Measurements from ENCODE around the gene LLGL1. TPM values are rescaled to one million over a fixed set of nuclear protein-coding genes. Genes with fewer than 3 reads are reported as not detected.
A peak's percentile ranks its signal among the peaks of the same experiment; 100 is the strongest.

LLGL1 gene
- total and polyA plus RNA-seq, 10 of the 15 experiments (the other 5 are each of a cell fraction or from before 2014, with no cell fraction given), result 0.02 to 9.2 (median 2.5) TPM

GRCh38 chr17:18260332-18261145 is 35.1 kb downstream of the LLGL1 start, which contains the start of gene MIEF2 (continued):
- no peak for TF ChIP-seq TAF1 (IDR thresholded peaks at IDR 0.05; ENCODE audit: borderline replicate concordance, low read depth, low read length)
- no peak for TF ChIP-seq ZNF687 (IDR thresholded peaks at IDR 0.05)
- TF ChIP-seq RBBP5 (conservative IDR thresholded peaks at IDR 0.05), result no peak
- TF ChIP-seq RCOR1 (conservative IDR thresholded peaks at IDR 0.05; ENCODE audit: low read depth, low read length), result no peak
- TF ChIP-seq SUPT20H (IDR thresholded peaks at IDR 0.05; ENCODE audit: borderline replicate concordance, control insufficient read depth, low read depth, low read length), result no peak
- no peak for TF ChIP-seq SRF (IDR thresholded peaks at IDR 0.05; ENCODE audit: low read depth in 2 of 2, low read length in 2 of 2)
- TF ChIP-seq MEF2B (IDR thresholded peaks at IDR 0.05; ENCODE audit: partially characterized antibody, poor library complexity, severe bottlenecking), result no peak
- TF ChIP-seq STAT3 (IDR thresholded peaks at IDR 0.05; ENCODE audit: low read depth, low read length), result no peak
- TF ChIP-seq PAX8 (IDR thresholded peaks at IDR 0.05), result no peak
- TF ChIP-seq NKRF (conservative IDR thresholded peaks at IDR 0.05), result peak; percentile 38; the same call in 1 of the 2 replicates
- 0 out of 2 replicates have a peak, but pooled peaks have one; percentile 30 for TF ChIP-seq JUND (IDR thresholded peaks at IDR 0.05; ENCODE audit: low read depth, low read length)
- no peak for TF ChIP-seq FOXK2 (IDR thresholded peaks at IDR 0.05)
- TF ChIP-seq BACH1 (IDR thresholded peaks at IDR 0.05; ENCODE audit: borderline replicate concordance), result no peak
- peak; percentile 19; the same call in 1 of the 2 replicates for TF ChIP-seq HCFC1 (IDR thresholded peaks at IDR 0.05; ENCODE audit: low read length)
- TF ChIP-seq ZSCAN29 (IDR thresholded peaks at IDR 0.05), result no peak
- TF ChIP-seq IRF3 (IDR thresholded peaks at IDR 0.05), result peak; percentile 69
- TF ChIP-seq WRNIP1 (IDR thresholded peaks at IDR 0.05; ENCODE audit: borderline replicate concordance, low read depth, low read length), result no peak
- TF ChIP-seq MAX (IDR thresholded peaks at IDR 0.05; ENCODE audit: low read depth, low read length), result peak; percentile 41
- no peak for TF ChIP-seq ASH2L (IDR thresholded peaks at IDR 0.05; ENCODE audit: borderline replicate concordance, low read depth)
- TF ChIP-seq HDGF (IDR thresholded peaks at IDR 0.05), result peak; percentile 88
- TF ChIP-seq BRCA1 (IDR thresholded peaks at IDR 0.05; ENCODE audit: low read depth, low read length), result no peak
- TF ChIP-seq EED (IDR thresholded peaks at IDR 0.05; ENCODE audit: low read depth), result no peak; the same call in 1 of the 2 replicates
- TF ChIP-seq SP1 (IDR thresholded peaks at IDR 0.05; ENCODE audit: low read depth, low read length), result peak; percentile 94
- 0 out of 4 replicates have a peak, but pooled peaks of 1 of the 2 experiments have one; percentile 43 for TF ChIP-seq IKZF2 (IDR thresholded peaks at IDR 0.05)
- TF ChIP-seq RFX5 (IDR thresholded peaks at IDR 0.05; ENCODE audit: low read depth, low read length), result no peak
- peak; percentile 77 for TF ChIP-seq POLR2A (IDR thresholded peaks at IDR 0.05; ENCODE audit: low read depth, low read length)

Measured in GM12878 (cell line).